ENCODE measurements around the gene CLIP2. TPM values are rescaled to one million over a fixed set of nuclear protein-coding genes. Genes with fewer than 3 reads are reported as not detected.
A peak's percentile ranks its signal among the peaks of the same experiment; 100 is the strongest.
"Not testable (repeated sequence)": the region's sequence is repeated elsewhere in the genome, so short reads cannot be mapped to it uniquely, and the experiment has no call there.

The CLIP2 gene
- total RNA-seq, 1 donor from 2014 or later = 7.4 TPM

- Histone ChIP-seq H3K4me3 (no peak overlapping the region), H3K4me1 (no peaks in the 10 kb centered on the region), H3K36me3 (peaks cover 12% of the 10 kb centered on the region), H3K27ac (replicated peaks) (no peak overlapping the region), H3K27me3 (ENCODE audit: low read depth) (no peaks in the 10 kb centered on the region), H3K9me3 (replicated peaks) (no peaks in the 10 kb centered on the region)
- intact Hi-C loops (cut with micrococcal nuclease) = no loop called here
- no peak for DNase-seq
- TF ChIP-seq CTCF (IDR thresholded peaks at IDR 0.05; ENCODE audit: borderline replicate concordance) = no peak
Measured at GRCh38 chr7:74345970-74346369, 56.8 kb downstream of the CLIP2 start.

GRCh38 chr7:74349621-74350020 lies 60.4 kb downstream of the CLIP2 start:
- no peaks in the 10 kb centered on the region for H3K27me3 ChIP-seq (ENCODE audit: low read depth)
- no peaks in the 10 kb centered on the region for H3K4me1 ChIP-seq
- no peak for TF ChIP-seq CTCF (IDR thresholded peaks at IDR 0.05; ENCODE audit: borderline replicate concordance)
- no peak for DNase-seq
- no peak overlapping the region for H3K27ac ChIP-seq (replicated peaks)
- no peak overlapping the region for H3K4me3 ChIP-seq
- peaks cover 17% of the 10 kb centered on the region for H3K36me3 ChIP-seq
- intact Hi-C loops (cut with micrococcal nuclease) = no loop called here
- H3K9me3 ChIP-seq (replicated peaks) = no peaks in the 10 kb centered on the region

GRCh38 chr7:74350751-74351150 lies 61.5 kb downstream of the CLIP2 start:
- intact Hi-C loops (cut with micrococcal nuclease) = no loop called here
- Histone ChIP-seq H3K36me3 (peaks cover 17% of the 10 kb centered on the region), H3K4me1 (no peaks in the 10 kb centered on the region), H3K27me3 (ENCODE audit: low read depth) (no peaks in the 10 kb centered on the region), H3K27ac (replicated peaks) (no peak overlapping the region), H3K9me3 (replicated peaks) (peaks cover 2% of the 10 kb centered on the region), H3K4me3 (no peak overlapping the region)
- DNase-seq = no peak
- no peak for TF ChIP-seq CTCF (IDR thresholded peaks at IDR 0.05; ENCODE audit: borderline replicate concordance)

GRCh38 chr7:74351836-74352235 lies 62.6 kb downstream of the CLIP2 start:
- no peaks in the 10 kb centered on the region for H3K4me1 ChIP-seq
- no peaks in the 10 kb centered on the region for H3K27me3 ChIP-seq (ENCODE audit: low read depth)
- no peak overlapping the region for H3K27ac ChIP-seq (replicated peaks)
- intact Hi-C loops (cut with micrococcal nuclease) = no loop called here
- TF ChIP-seq CTCF (IDR thresholded peaks at IDR 0.05; ENCODE audit: borderline replicate concordance) = no peak
- peak; percentile 29 for DNase-seq
- H3K36me3 ChIP-seq = peaks cover 23% of the 10 kb centered on the region
- no peak overlapping the region for H3K4me3 ChIP-seq
- H3K9me3 ChIP-seq (replicated peaks) = peaks cover 13% of the 10 kb centered on the region

- Histone ChIP-seq H3K9me3 (replicated peaks) (peaks cover 19% of the 10 kb centered on the region), H3K36me3 (peaks cover 31% of the 10 kb centered on the region)
- DNase-seq; intact Hi-C loops (cut with micrococcal nuclease); H3K27me3 ChIP-seq (ENCODE audit: low read depth); H3K4me3 ChIP-seq; H3K4me1 ChIP-seq; H3K27ac ChIP-seq (replicated peaks): not testable (repeated sequence)
Measured at GRCh38 chr7:74352551-74353138, 63.4 kb downstream of the CLIP2 start.

- peaks cover 36% of the 10 kb centered on the region for H3K36me3 ChIP-seq
- intact Hi-C loops (cut with micrococcal nuclease) = no loop called here
Measured at GRCh38 chr7:74354009-74354408, 64.8 kb downstream of the CLIP2 start.

More at GRCh38 chr7:74354009-74354408, 64.8 kb downstream of the CLIP2 start:
- no peak for DNase-seq
- H3K27ac ChIP-seq (replicated peaks) = no peak overlapping the region
- H3K9me3 ChIP-seq (replicated peaks) = peaks cover 19% of the 10 kb centered on the region
- TF ChIP-seq CTCF (IDR thresholded peaks at IDR 0.05; ENCODE audit: borderline replicate concordance) = no peak
- no peaks in the 10 kb centered on the region for H3K4me1 ChIP-seq
- H3K27me3 ChIP-seq (ENCODE audit: low read depth) = no peaks in the 10 kb centered on the region
- H3K4me3 ChIP-seq = no peak overlapping the region
